ENCODE measurements around the gene GPR161. TPM values are rescaled to one million over a fixed set of nuclear protein-coding genes. Genes with fewer than 3 reads are reported as not detected.
"Not testable (repeated sequence)": the region's sequence is repeated elsewhere in the genome, so short reads cannot be mapped to it uniquely, and the experiment has no call there.

GPR161 gene
- total RNA-seq, 1 experiment from 2014 or later = 6.6 TPM

DNA sequence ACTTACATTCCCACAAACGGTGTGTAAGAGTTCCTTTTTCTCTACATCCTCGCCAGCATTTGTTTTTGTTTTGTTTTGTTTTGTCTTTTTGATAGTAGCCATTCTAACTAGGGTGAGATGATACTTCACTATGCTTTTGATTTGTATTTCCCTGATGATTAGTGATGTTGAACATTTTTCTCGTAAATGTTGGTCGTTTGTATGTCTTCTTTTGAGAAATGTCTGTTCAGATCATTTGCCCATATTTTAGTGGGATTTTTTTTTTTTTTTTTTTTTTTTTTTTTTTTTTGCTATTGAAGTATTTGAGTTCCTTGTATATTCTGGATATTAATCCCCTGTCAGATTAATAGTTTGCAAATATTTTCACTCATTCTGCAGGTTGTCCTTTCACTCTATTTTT lies 19.2 kb upstream of the GPR161 start:
- no peak overlapping the region for H3K4me3 Mint-ChIP-seq (ENCODE audit: unreplicated experiment)
- BruUV-seq (replicated peaks) = no TSS peak
- ChIA-PET CTCF (interaction anchor here (0.8 to 1.2 kb wide), 4 partner anchors 13 to 73 kb away, joined by 3 to 4 read pairs (median 4); no protein-coding TSS in a partner anchor), POLR2A (interaction anchor here (0.6 kb wide), 1 partner anchor 1131 kb away, joined by 5 read pairs; no protein-coding TSS in a partner anchor)
- H3K27me3 Mint-ChIP-seq (ENCODE audit: insufficient read depth, unreplicated experiment) = no peaks in the 10 kb centered on the region
- no peaks in the 10 kb centered on the region for H3K4me1 Mint-ChIP-seq (ENCODE audit: insufficient read depth, unreplicated experiment)
- H3K9me3 Mint-ChIP-seq (ENCODE audit: unreplicated experiment) = peaks cover 36% of the 10 kb centered on the region
- H3K27ac Mint-ChIP-seq (ENCODE audit: low read depth, unreplicated experiment) = no peak overlapping the region
- H3K36me3 Mint-ChIP-seq (ENCODE audit: insufficient read depth, unreplicated experiment) = no peaks in the 10 kb centered on the region
- TF ChIP-seq, protein P1, sequence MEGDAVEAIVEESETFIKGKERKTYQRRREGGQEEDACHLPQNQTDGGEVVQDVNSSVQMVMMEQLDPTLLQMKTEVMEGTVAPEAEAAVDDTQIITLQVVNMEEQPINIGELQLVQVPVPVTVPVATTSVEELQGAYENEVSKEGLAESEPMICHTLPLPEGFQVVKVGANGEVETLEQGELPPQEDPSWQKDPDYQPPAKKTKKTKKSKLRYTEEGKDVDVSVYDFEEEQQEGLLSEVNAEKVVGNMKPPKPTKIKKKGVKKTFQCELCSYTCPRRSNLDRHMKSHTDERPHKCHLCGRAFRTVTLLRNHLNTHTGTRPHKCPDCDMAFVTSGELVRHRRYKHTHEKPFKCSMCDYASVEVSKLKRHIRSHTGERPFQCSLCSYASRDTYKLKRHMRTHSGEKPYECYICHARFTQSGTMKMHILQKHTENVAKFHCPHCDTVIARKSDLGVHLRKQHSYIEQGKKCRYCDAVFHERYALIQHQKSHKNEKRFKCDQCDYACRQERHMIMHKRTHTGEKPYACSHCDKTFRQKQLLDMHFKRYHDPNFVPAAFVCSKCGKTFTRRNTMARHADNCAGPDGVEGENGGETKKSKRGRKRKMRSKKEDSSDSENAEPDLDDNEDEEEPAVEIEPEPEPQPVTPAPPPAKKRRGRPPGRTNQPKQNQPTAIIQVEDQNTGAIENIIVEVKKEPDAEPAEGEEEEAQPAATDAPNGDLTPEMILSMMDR (IDR thresholded peaks at IDR 0.05; ENCODE audit: unreplicated experiment) = no peak
- intact Hi-C loops (cut with micrococcal nuclease) = no loop called here
- DNase-seq (ENCODE audit: unreplicated experiment) = no peak

DNA sequence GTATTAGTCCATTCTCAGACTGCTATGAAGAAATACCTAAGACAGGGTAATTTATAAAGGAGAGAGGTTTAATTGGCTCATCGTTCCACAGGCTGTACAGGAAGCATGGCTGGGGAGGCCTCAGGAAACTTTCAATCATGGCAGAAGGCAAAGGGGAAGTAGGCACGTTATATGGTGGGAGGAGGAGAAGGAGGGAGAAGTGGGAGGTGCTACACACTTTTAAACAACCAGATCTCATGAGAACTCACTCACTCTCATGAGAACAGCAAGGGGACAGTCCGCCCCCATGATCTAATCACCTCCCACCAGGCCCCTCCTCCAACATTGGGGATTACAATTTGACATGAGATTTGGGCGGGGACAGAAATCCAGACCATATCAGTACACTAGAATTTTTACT lies 18.0 kb upstream of the GPR161 start:
- BruUV-seq (replicated peaks); H3K27ac Mint-ChIP-seq (ENCODE audit: low read depth, unreplicated experiment); DNase-seq (ENCODE audit: unreplicated experiment); H3K4me1 Mint-ChIP-seq (ENCODE audit: insufficient read depth, unreplicated experiment); POLR2A ChIA-PET; intact Hi-C loops (cut with micrococcal nuclease); H3K36me3 Mint-ChIP-seq (ENCODE audit: insufficient read depth, unreplicated experiment); H3K27me3 Mint-ChIP-seq (ENCODE audit: insufficient read depth, unreplicated experiment); H3K4me3 Mint-ChIP-seq (ENCODE audit: unreplicated experiment): not testable (repeated sequence)
- CTCF ChIA-PET = interaction anchor here (0.6 to 1.0 kb wide), 2 partner anchors 9 to 62 kb away, joined by 3 to 5 read pairs; no protein-coding TSS in a partner anchor
- peaks cover 24% of the 10 kb centered on the region for H3K9me3 Mint-ChIP-seq (ENCODE audit: unreplicated experiment)

DNA sequence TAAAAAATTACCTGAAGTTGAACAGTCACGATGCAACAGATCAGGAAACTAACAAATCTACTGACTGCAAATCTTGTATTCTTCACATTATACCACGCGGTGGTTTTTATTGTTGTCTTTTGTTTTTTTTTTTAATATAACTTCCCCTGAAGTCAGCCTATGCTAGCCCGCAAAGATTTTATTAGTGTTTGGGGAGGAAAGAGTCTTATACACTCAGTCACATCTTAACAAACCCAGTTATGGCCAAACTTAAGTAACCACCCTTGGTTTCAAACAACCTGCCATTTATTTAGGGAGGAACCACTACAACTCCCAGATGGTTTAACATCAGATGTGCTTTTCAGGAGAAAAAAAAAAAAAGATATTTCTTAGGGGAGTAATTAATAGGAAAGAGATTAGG lies 15.2 kb upstream of the GPR161 start:
- intact Hi-C loops (cut with micrococcal nuclease) = no loop called here
- CTCF ChIA-PET = interaction anchor here (0.5 to 2.4 kb wide), 8 partner anchors 9 to 161 kb away, joined by 3 to 9 read pairs (median 4); no protein-coding TSS in a partner anchor

DNA sequence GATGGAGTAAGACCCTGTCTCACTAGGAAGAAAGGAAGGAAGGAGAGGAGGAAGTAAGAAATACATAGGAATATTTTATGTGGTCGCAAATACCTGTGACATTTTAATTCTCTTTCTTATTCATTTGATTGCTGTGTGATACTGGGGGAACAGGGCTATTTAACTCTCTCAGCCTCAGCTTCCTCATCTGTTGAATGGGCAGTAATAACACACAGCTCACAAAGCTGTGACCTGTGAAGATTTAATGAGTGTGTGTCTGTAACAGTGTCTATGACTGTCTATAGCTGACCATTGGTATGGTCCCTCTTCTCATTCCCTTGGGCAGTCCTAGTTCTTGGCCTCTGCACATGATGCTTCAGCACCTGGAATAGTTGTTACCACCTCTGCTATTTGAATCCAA lies 13.6 kb upstream of the GPR161 start:
- H3K9me3 Mint-ChIP-seq (ENCODE audit: unreplicated experiment) = peaks cover 7% of the 10 kb centered on the region
- intact Hi-C loops (cut with micrococcal nuclease) = no loop called here
- no TSS peak for BruUV-seq (replicated peaks)

More for the DNA sequence above, 15.2 kb upstream of the GPR161 start:
- POLR2A ChIA-PET = interaction anchor here (1.2 to 1.8 kb wide), 2 partner anchors 10 to 14 kb away, joined by 4 to 5 read pairs; no protein-coding TSS in a partner anchor
- H3K27me3 Mint-ChIP-seq (ENCODE audit: insufficient read depth, unreplicated experiment) = no peaks in the 10 kb centered on the region
- no peaks in the 10 kb centered on the region for H3K36me3 Mint-ChIP-seq (ENCODE audit: insufficient read depth, unreplicated experiment)
- H3K9me3 Mint-ChIP-seq (ENCODE audit: unreplicated experiment) = peaks cover 7% of the 10 kb centered on the region
- TF ChIP-seq, protein P1 (IDR thresholded peaks at IDR 0.05; ENCODE audit: unreplicated experiment) = no peak
- DNase-seq (ENCODE audit: unreplicated experiment) = no peak
- H3K4me1 Mint-ChIP-seq (ENCODE audit: insufficient read depth, unreplicated experiment) = no peaks in the 10 kb centered on the region
- no peak overlapping the region for H3K27ac Mint-ChIP-seq (ENCODE audit: low read depth, unreplicated experiment)
- H3K4me3 Mint-ChIP-seq (ENCODE audit: unreplicated experiment) = no peak overlapping the region
- no TSS peak for BruUV-seq (replicated peaks)

More for the DNA sequence above, 13.6 kb upstream of the GPR161 start:
- DNase-seq (ENCODE audit: unreplicated experiment) = no peak
- Mint-ChIP-seq H3K27me3 (ENCODE audit: insufficient read depth, unreplicated experiment) (no peaks in the 10 kb centered on the region), H3K4me3 (ENCODE audit: unreplicated experiment) (no peak overlapping the region), H3K4me1 (ENCODE audit: insufficient read depth, unreplicated experiment) (peaks cover 1% of the 10 kb centered on the region), H3K36me3 (ENCODE audit: insufficient read depth, unreplicated experiment) (no peaks in the 10 kb centered on the region), H3K27ac (ENCODE audit: low read depth, unreplicated experiment) (no peak overlapping the region)
- ChIA-PET POLR2A (interaction anchor here (1.8 kb wide), 1 partner anchor 12 kb away, joined by 5 read pairs; no protein-coding TSS in a partner anchor), CTCF (interaction anchor here (1.2 to 2.4 kb wide), 3 partner anchors 10 to 68 kb away, joined by 3 to 9 read pairs (median 8); no protein-coding TSS in a partner anchor)
- TF ChIP-seq, protein P1 (IDR thresholded peaks at IDR 0.05; ENCODE audit: unreplicated experiment) = no peak

Measured in MCF 10A (cell line).